Measurements from ENCODE around the gene FAM13A. TPM values are rescaled to one million over a fixed set of nuclear protein-coding genes. Genes with fewer than 3 reads are reported as not detected.

The FAM13A gene
- total RNA-seq, 1 donor from 2014 or later, result 29.5 TPM

- no peak overlapping the region for H3K4me3 Mint-ChIP-seq (ENCODE audit: low read depth)
- no peaks in the 10 kb centered on the region for H3K4me1 Mint-ChIP-seq (ENCODE audit: low read depth)
- peaks cover 13% of the 10 kb centered on the region for H3K36me3 Mint-ChIP-seq (ENCODE audit: insufficient read depth)
- no peaks in the 10 kb centered on the region for H3K27me3 Mint-ChIP-seq
- H3K27ac Mint-ChIP-seq, result no peak overlapping the region
- H3K9me3 Mint-ChIP-seq (ENCODE audit: low read depth), result no peaks in the 10 kb centered on the region
- DNase-seq (ENCODE audit: low spot score, unreplicated experiment), result no peak
- no peak for TF ChIP-seq CTCF (IDR thresholded peaks at IDR 0.05; ENCODE audit: unreplicated experiment)
These were observed 332.6 kb downstream of the FAM13A start for GRCh38 chr4:88724406-88724805.

DNA sequence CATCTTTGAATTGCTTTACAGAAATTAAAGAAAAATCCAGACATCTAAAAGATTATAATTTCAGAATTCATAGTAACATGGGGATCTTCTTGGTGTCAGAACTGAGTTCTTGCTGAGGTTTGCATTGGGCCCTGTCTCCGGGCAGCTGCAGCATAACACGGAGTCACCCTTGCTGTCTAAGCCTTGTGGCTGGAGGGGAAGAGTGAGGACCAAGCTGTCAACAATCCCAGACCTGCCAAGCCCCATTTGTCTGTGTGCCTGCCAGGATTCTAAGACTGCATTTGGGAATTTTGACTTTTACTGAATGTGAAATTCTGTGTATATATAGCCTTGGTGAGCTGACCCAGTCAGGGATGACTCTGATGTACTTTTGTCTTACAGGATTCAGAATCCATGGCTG, 334.2 kb downstream of the FAM13A start:
- DNase-seq (ENCODE audit: low spot score, unreplicated experiment), result no peak
- Mint-ChIP-seq H3K27me3 (no peaks in the 10 kb centered on the region), H3K27ac (no peak overlapping the region), H3K4me3 (ENCODE audit: low read depth) (no peak overlapping the region), H3K9me3 (ENCODE audit: low read depth) (peaks cover 4% of the 10 kb centered on the region), H3K4me1 (ENCODE audit: low read depth) (no peaks in the 10 kb centered on the region), H3K36me3 (ENCODE audit: insufficient read depth) (peaks cover 19% of the 10 kb centered on the region)
- TF ChIP-seq CTCF (IDR thresholded peaks at IDR 0.05; ENCODE audit: unreplicated experiment), result no peak

- Mint-ChIP-seq H3K9me3 (ENCODE audit: low read depth) (peaks cover 9% of the 10 kb centered on the region), H3K27me3 (no peaks in the 10 kb centered on the region), H3K27ac (no peak overlapping the region), H3K4me3 (ENCODE audit: low read depth) (no peak overlapping the region), H3K36me3 (ENCODE audit: insufficient read depth) (peaks cover 24% of the 10 kb centered on the region), H3K4me1 (ENCODE audit: low read depth) (no peaks in the 10 kb centered on the region)
- no peak for TF ChIP-seq CTCF (IDR thresholded peaks at IDR 0.05; ENCODE audit: unreplicated experiment)
- DNase-seq (ENCODE audit: low spot score, unreplicated experiment), result no peak
These were observed 334.7 kb downstream of the FAM13A start for GRCh38 chr4:88722276-88722780.

GRCh38 chr4:88720451-88721428, 336.2 kb downstream of the FAM13A start:
- DNase-seq (ENCODE audit: low spot score, unreplicated experiment), result no peak
- no peak for TF ChIP-seq CTCF (IDR thresholded peaks at IDR 0.05; ENCODE audit: unreplicated experiment)
- peaks cover 22% of the 10 kb centered on the region for H3K9me3 Mint-ChIP-seq (ENCODE audit: low read depth)
- no peak overlapping the region for H3K4me3 Mint-ChIP-seq (ENCODE audit: low read depth)
- peaks cover 30% of the 10 kb centered on the region for H3K36me3 Mint-ChIP-seq (ENCODE audit: insufficient read depth)
- no peak overlapping the region for H3K27ac Mint-ChIP-seq
- H3K27me3 Mint-ChIP-seq, result no peaks in the 10 kb centered on the region
- no peaks in the 10 kb centered on the region for H3K4me1 Mint-ChIP-seq (ENCODE audit: low read depth)

DNA sequence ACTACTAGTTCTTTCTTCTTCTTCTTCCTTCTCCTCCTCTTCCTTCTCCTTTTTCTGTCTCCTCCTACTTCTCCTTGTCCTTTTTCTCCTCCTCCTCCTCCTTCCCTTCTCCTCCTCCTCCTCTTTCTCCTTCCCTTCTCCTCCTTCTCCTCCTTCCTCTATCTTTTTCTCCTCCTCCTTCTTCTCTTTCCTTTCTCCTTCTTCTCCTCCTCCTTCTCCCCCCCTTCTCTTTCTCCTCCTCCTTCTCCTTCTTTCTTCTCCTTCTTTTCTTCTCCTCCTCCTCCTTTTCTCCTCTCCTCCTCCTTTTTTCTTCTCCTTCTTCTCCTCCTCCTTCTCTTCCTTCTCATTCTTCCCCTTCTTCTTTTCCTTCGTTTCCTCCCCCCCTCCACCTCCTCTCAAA, 337.6 kb downstream of the FAM13A start:
- no peak for TF ChIP-seq CTCF (IDR thresholded peaks at IDR 0.05; ENCODE audit: unreplicated experiment)
- DNase-seq (ENCODE audit: low spot score, unreplicated experiment), result no peak
- Mint-ChIP-seq H3K27me3 (no peaks in the 10 kb centered on the region), H3K4me3 (ENCODE audit: low read depth) (no peak overlapping the region), H3K27ac (no peak overlapping the region), H3K36me3 (ENCODE audit: insufficient read depth) (peaks cover 33% of the 10 kb centered on the region), H3K4me1 (ENCODE audit: low read depth) (no peaks in the 10 kb centered on the region), H3K9me3 (ENCODE audit: low read depth) (peaks cover 28% of the 10 kb centered on the region)
